Measurements from ENCODE around the gene PRR14L.

- TF ChIP-seq POLR2A (IDR thresholded peaks at IDR 0.05) (no peak), CTCF (IDR thresholded peaks at IDR 0.05 in 8 of 11, conservative IDR thresholded peaks at IDR 0.05 in 3 of 11) (no peak)
Observed at GRCh38 chr22:31681349-31682345, 68.3 kb downstream of the PRR14L start.
